SK-N-MC (cell line): ENCODE measurements around the gene SF1.

ENCODE experiments used
- DNase-seq: peaks from one replicate; pipeline ENCODE4 v3.0.0-alpha.2; 2011; ENCODE audit warnings: low read depth, low spot score
- H3K27ac ChIP-seq: fragments of 200-600 bp; sonication (generic); 2 replicates; pipeline ENCODE4 v1.5.1; 2016; ENCODE audit warnings: mixed run types
- H3K36me3 ChIP-seq: fragments of 200-600 bp; sonication (generic); 2 replicates; pipeline ENCODE4 v1.6.1; 2017; ENCODE audit warnings: antibody characterized with exemption, low read length, mixed read lengths; ENCODE audit not compliant: insufficient read depth
- H3K4me3 ChIP-seq: fragments of 200-600 bp; sonication (generic); 2 replicates; pipeline ENCODE4 v1.5.1; 2016
- H3K9ac ChIP-seq: fragments of 200-600 bp; sonication (generic); 2 replicates; pipeline ENCODE4 v1.8.0; 2017; ENCODE audit warnings: mixed run types, mixed read lengths; ENCODE audit not compliant: insufficient read length
- H3K9me3 ChIP-seq: fragments of 200-600 bp; sonication (generic); 2 replicates; pipeline ENCODE4 v1.6.1; 2017; ENCODE audit warnings: low read depth, mild to moderate bottlenecking, antibody characterized with exemption, low read length, moderate library complexity, mixed read lengths
- EZH2 ChIP-seq: fragments of 200-600 bp; sonication (generic); IDR thresholded peaks from one replicate; pipeline ENCODE4 v1.6.1; 2017; ENCODE audit warnings: antibody characterized with exemption
- FOXP2 ChIP-seq: optimal IDR thresholded peaks from 2 replicates; pipeline ENCODE3; 2011; ENCODE audit warnings: mild to moderate bottlenecking, moderate library complexity; ENCODE audit not compliant: insufficient read depth; ENCODE audit errors: extremely low read length, control extremely low read depth
- POLR2AphosphoS5 ChIP-seq: IDR thresholded peaks from 2 replicates; pipeline ENCODE4 v1.6.1; 2012; ENCODE audit warnings: mild to moderate bottlenecking, low read depth, low read length, borderline replicate concordance

The SF1 gene

GRCh38 chr11:64796757-64797541 is 18.6 kb upstream of the SF1 start:
- no peak overlapping the region for H3K4me3 ChIP-seq
- no peaks in the 10 kb centered on the region for H3K9me3 ChIP-seq
- H3K9ac ChIP-seq, result no peak overlapping the region
- no peak for DNase-seq
- TF ChIP-seq POLR2AphosphoS5, result no peak
- no peak for TF ChIP-seq FOXP2
- TF ChIP-seq EZH2, result no peak
- H3K27ac ChIP-seq, result no peak overlapping the region
- peaks cover 9% of the 10 kb centered on the region; the same call in 1 of the 2 replicates for H3K36me3 ChIP-seq

- Histone ChIP-seq H3K9me3 (no peaks in the 10 kb centered on the region), H3K36me3 (peaks cover 9% of the 10 kb centered on the region; the same call in 1 of the 2 replicates), H3K9ac (no peak overlapping the region), H3K27ac (no peak overlapping the region), H3K4me3 (no peak overlapping the region)
- TF ChIP-seq FOXP2 (no peak), EZH2 (no peak), POLR2AphosphoS5 (no peak)
- no peak for DNase-seq
Measured at GRCh38 chr11:64796047-64796756, 17.9 kb upstream of the SF1 start.

GRCh38 chr11:64794526-64794925 is 16.2 kb upstream of the SF1 start:
- H3K4me3 ChIP-seq, result no peak overlapping the region
- no peak overlapping the region for H3K9ac ChIP-seq
- H3K9me3 ChIP-seq, result no peaks in the 10 kb centered on the region

GRCh38 chr11:64793271-64794160 is 15.2 kb upstream of the SF1 start:
- DNase-seq, result no peak
- TF ChIP-seq FOXP2 (no peak), EZH2 (no peak), POLR2AphosphoS5 (no peak)
- Histone ChIP-seq H3K9ac (no peak overlapping the region), H3K9me3 (no peaks in the 10 kb centered on the region), H3K27ac (no peak overlapping the region), H3K36me3 (peaks cover 5% of the 10 kb centered on the region; the same call in 1 of the 2 replicates), H3K4me3 (no peak overlapping the region)

More at GRCh38 chr11:64794526-64794925, 16.2 kb upstream of the SF1 start:
- no peak for DNase-seq
- TF ChIP-seq POLR2AphosphoS5 (no peak), FOXP2 (no peak), EZH2 (no peak)
- H3K36me3 ChIP-seq, result peaks cover 5% of the 10 kb centered on the region; the same call in 1 of the 2 replicates
- no peak overlapping the region for H3K27ac ChIP-seq

- Histone ChIP-seq H3K9me3 (no peaks in the 10 kb centered on the region), H3K4me3 (no peak overlapping the region), H3K36me3 (peaks cover 5% of the 10 kb centered on the region; the same call in 1 of the 2 replicates), H3K27ac (no peak overlapping the region), H3K9ac (no peak overlapping the region)
- no peak for TF ChIP-seq EZH2
- DNase-seq, result no peak
Measured at GRCh38 chr11:64792482-64792881, 14.1 kb upstream of the SF1 start.

- Histone ChIP-seq H3K27ac (no peak overlapping the region), H3K36me3 (peaks cover 5% of the 10 kb centered on the region; the same call in 1 of the 2 replicates), H3K9me3 (no peaks in the 10 kb centered on the region), H3K9ac (no peak overlapping the region), H3K4me3 (no peak overlapping the region)
- TF ChIP-seq EZH2, result no peak
- TF ChIP-seq POLR2AphosphoS5, result no peak
- TF ChIP-seq FOXP2, result no peak
- DNase-seq, result no peak
Measured at GRCh38 chr11:64791781-64792291, 13.5 kb upstream of the SF1 start.

- no peak for DNase-seq
- no peaks in the 10 kb centered on the region for H3K36me3 ChIP-seq
- no peak overlapping the region for H3K9ac ChIP-seq
- TF ChIP-seq FOXP2 (no peak), EZH2 (no peak), POLR2AphosphoS5 (no peak)
- H3K9me3 ChIP-seq, result no peaks in the 10 kb centered on the region
- H3K4me3 ChIP-seq, result no peak overlapping the region
- H3K27ac ChIP-seq, result no peak overlapping the region
Measured at GRCh38 chr11:64790205-64791095, 12.1 kb upstream of the SF1 start.
